Activated CD4-positive, CD25-positive, alpha-beta regulatory T cell (primary cell): Measurements from ENCODE around the gene ANXA9.

Source experiments
- DNase-seq, 4 experiments: peaks; one replicate each; lab custom pipeline; 2025; lab: John Stamatoyannopoulos, UW

The ANXA9 gene

GRCh38 chr1:151003180-151003579 lies 21.1 kb downstream of the ANXA9 start:
- no peak for DNase-seq

DNA sequence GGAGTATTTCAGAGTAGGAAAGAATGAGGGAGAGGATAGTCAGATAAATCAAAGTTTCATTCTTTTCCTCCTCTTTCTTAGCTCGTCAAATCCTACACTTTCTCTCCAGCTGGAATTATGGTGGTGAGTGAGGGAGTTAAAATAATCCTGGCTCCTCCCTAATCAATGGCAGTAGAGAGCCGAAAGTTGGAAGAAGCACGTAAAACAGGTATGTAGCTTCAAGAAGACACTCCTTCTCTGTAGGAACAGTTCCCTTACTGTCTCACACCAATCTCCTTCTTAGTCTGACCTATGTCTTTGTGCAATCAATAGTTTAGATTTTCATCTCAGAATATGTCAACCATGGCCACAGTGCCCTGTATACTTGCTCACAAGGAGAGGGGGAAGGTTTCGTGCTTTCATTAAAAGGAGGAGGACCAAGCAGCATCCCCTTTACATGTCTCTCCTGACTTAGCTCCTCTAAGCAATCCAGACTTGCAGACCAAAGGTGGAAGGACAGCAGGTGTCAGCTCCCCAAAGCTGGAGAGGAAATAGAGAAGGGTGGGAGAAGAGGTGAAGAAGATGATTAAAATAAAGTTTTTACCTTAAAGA lies 23.7 kb downstream of the ANXA9 start:
- no peak for DNase-seq

- no peak for DNase-seq
These were observed 24.4 kb downstream of the ANXA9 start, which contains the start of gene MINDY1 for GRCh38 chr1:151006327-151007052. Gene MINDY1, minus strand, starts transcription at chr1:151006902. Its CDS starts 4,285 bp downstream, at chr1:151002617.

- no peak for DNase-seq
These were observed 25.8 kb downstream of the ANXA9 start for GRCh38 chr1:151007853-151008243.

- DNase-seq = peak; percentile 87 to 94 (median 88)
These were observed 26.4 kb downstream of the ANXA9 start, which contains the start of gene PRUNE1 for GRCh38 chr1:151008244-151009205. Gene PRUNE1, plus strand, starts transcription at chr1:151008449. Its CDS starts 184 bp downstream, at chr1:151008633.

DNA sequence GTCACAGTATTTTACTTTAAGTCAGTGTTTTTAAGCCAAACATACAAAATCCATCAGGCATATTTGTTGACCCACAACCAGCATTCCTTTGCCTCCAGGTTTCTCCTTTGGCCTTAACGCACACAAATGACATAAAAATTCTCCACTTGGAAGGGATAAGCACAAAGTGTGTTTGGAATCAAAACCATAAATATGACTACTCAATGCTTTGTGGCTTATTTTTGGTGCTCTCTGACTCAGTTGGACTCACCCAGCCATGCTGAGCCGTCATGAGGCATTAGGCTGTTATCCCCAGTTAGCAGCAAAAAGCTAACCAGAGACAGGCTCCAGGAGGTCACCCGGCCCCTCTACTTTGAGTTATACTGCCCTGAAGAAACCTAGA lies 27.1 kb downstream of the ANXA9 start:
- no peak for DNase-seq

DNA sequence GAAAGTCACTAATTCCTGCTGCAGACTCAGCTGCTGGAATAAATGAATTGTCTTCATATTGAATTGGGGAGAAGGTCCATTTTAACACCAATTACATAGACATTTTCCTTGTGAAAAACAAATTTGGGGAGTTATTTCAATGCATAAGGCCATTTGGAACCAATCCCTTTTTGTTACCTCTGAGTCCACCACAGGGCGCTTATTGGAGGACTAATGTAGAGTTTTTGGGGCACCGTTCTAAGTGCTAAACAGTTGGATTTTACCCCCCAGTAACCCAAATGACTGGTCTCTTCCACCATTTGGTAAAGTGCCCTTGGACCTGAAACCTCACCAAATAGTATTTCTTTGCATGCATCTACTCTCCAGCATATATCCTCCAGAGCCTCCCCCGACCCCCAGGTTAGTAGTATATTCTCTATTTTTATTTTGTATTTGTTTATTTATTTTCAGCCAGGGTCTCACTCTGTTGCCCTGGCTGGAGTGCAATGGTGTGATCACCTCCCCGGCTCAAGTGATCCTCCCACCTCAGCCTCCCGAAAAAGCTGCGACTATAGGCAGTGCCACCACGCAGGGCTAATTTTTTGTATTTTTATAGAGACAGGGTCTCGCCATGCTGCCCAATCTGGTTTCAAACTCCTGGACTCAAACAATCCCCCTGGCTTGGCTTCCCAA lies 27.7 kb downstream of the ANXA9 start:
- DNase-seq = no peak

DNA sequence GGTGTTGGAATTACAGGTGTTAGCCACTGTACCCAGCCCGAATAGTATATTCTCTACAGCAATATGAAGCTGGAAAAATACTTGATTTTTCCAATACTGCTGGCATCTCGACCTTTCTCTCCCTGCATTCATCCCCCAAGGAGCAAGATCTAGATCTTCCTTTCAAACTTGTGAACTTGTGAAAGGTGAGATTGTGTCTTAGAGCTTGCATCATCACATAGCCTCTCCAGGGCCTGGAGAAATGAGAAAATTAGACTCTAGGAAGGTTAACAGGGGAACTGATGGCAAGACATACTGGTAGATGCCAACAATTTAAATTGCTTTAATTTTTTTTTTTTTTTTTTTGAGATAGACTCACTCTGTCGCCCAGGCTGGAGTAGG lies 28.2 kb downstream of the ANXA9 start:
- DNase-seq = no peak

GRCh38 chr1:151011154-151011850 lies 29.2 kb downstream of the ANXA9 start:
- DNase-seq = no peak

- DNase-seq = no peak
These were observed 30.8 kb downstream of the ANXA9 start for GRCh38 chr1:151012684-151013471.

- DNase-seq = no peak
These were observed 31.4 kb downstream of the ANXA9 start for GRCh38 chr1:151013518-151013917.

GRCh38 chr1:151024540-151025146 lies 42.6 kb downstream of the ANXA9 start:
- DNase-seq = peak; percentile 56 to 84 (median 72)

GRCh38 chr1:151026460-151026859 lies 44.4 kb downstream of the ANXA9 start:
- DNase-seq = no peak

- DNase-seq = no peak
These were observed 50.1 kb downstream of the ANXA9 start for GRCh38 chr1:151032164-151032563.

DNA sequence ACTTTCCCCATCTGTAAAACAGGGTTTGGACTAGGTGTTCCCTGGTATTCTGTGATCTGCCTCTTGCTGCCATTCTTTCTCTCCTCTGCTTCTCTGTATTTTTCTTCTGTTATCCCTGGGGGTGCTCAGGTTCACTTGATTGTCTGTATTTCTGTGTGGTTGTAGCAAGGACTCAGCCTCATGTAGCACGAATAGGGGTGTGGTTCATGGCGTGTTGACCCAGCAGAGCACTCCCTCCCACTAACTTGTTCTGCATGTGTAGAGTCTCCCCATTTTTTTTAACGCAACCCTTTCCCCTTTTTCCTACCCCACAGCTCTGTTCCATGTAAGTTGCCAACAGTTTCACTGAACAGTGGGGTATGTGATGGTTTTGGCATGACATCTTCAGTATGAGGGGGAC lies 53.1 kb downstream of the ANXA9 start:
- DNase-seq = no peak

- DNase-seq = no peak
These were observed 54.3 kb downstream of the ANXA9 start, which contains the start of gene BNIPL for GRCh38 chr1:151036356-151036755. Gene BNIPL, plus strand, starts transcription at chr1:151036586. Its CDS starts 140 bp downstream, at chr1:151036726.

DNA sequence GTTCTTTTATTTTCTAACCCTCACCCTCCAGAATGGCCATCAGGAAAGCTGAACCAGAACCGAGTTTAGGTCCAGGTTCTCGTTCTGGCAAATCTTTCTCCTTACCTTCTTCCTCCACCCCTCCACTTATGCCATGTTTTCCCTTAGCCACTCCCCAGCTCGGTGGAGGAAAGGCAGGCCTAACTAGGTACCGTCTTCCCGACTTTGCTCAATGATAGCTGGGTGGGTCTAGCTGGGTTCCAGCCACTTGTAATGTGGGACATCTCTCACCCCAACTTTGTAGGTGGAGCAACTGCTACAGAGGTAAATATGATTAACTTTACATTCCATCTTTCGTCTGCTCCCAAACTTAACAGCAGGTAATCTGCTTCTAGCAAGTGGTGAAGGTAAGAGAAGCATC lies 54.9 kb downstream of the ANXA9 start:
- DNase-seq = no peak

- DNase-seq = no peak
These were observed 57.4 kb downstream of the ANXA9 start for GRCh38 chr1:151039521-151039920.

GRCh38 chr1:151043163-151043562 lies 61.1 kb downstream of the ANXA9 start:
- no peak for DNase-seq
